H1 (cell line): ENCODE measurements around the gene SMARCD2. TPM values are rescaled to one million over a fixed set of nuclear protein-coding genes. Genes with fewer than 3 reads are reported as not detected.

ENCODE experiments used
- CTCF ChIA-PET: fragments of 300-600 bp; sonication (Branson Sonifier 250); formaldehyde crosslinking; loops from one replicate; lab custom pipeline; 2021; ENCODE audit not compliant: partially characterized antibody; lab: Charles Lee
- POLR2A ChIA-PET: fragments of 300-600 bp; sonication (Branson Sonifier 250); formaldehyde crosslinking; loops from one replicate; lab custom pipeline; 2021; ENCODE audit warnings: inconsistent platforms; ENCODE audit not compliant: partially characterized antibody; lab: Charles Lee
- DNase-seq, 2 experiments: peaks; one replicate each; pipeline versions ENCODE4 v3.0.0 to v3.0.0-alpha.2; 2010 to 2022; ENCODE audit warnings: low spot score in 2 of 2, low read depth in 1 of 2, mixed read lengths in 1 of 2
- FAIRE-seq: peaks from 2 replicates; lab custom pipeline; 2011; peaks lifted over from hg19 to GRCh38; lab: Jason Lieb, UNC
- H2AFZ ChIP-seq: 2 replicates; pipeline ENCODE4 v1.8.1; 2012; ENCODE audit warnings: low read length, inconsistent platforms
- H2AK5ac ChIP-seq: 2 replicates; pipeline ENCODE4 v1.6.1; 2013; ENCODE audit warnings: low read depth, low read length
- H2BK120ac ChIP-seq: replicated peaks from 2 replicates; pipeline ENCODE3; 2013; ENCODE audit warnings: low read depth, low read length, inconsistent platforms
- H2BK12ac ChIP-seq: 2 replicates; pipeline ENCODE4 v1.6.1; 2013; ENCODE audit warnings: low read depth, low read length
- H2BK15ac ChIP-seq: 2 replicates; pipeline ENCODE4 v1.6.1; 2013; ENCODE audit warnings: low read length
- H2BK20ac ChIP-seq: 2 replicates; pipeline ENCODE4 v1.6.1; 2013; ENCODE audit warnings: low read length
- H2BK5ac ChIP-seq: 2 replicates; pipeline ENCODE4 v1.6.1; 2013; ENCODE audit warnings: low read depth, low read length
- H3K14ac ChIP-seq: 2 replicates; pipeline ENCODE4 v1.6.1; 2013; ENCODE audit warnings: inconsistent platforms; ENCODE audit not compliant: insufficient read length
- H3K18ac ChIP-seq: 2 replicates; pipeline ENCODE4 v1.6.1; 2013; ENCODE audit warnings: low read length; ENCODE audit errors: extremely low read depth
- H3K23ac ChIP-seq: 2 replicates; pipeline ENCODE4 v1.6.1; 2013; ENCODE audit warnings: inconsistent platforms; ENCODE audit not compliant: insufficient read length
- H3K23me2 ChIP-seq: 2 replicates; pipeline ENCODE4 v1.6.1; 2013; ENCODE audit warnings: low read depth, low read length
- H3K27ac ChIP-seq: 2 replicates; pipeline ENCODE4 v1.6.1; 2011; ENCODE audit warnings: low read depth, low read length, inconsistent platforms
- H3K27me3 ChIP-seq, 4 experiments: replicated peaks in 1 of 4; 1 replicate in 1 of 4; 2 replicates in 3 of 4; pipeline versions ENCODE4 v1.6.1 to v1.8.1; 2011 to 2013; ENCODE audit warnings: low read length in 3 of 4, mild to moderate bottlenecking in 3 of 4, inconsistent platforms in 2 of 4, mixed read lengths in 2 of 4, moderate library complexity in 1 of 4; ENCODE audit not compliant: control insufficient read depth in 3 of 4, insufficient read depth in 3 of 4; ENCODE audit errors: extremely low read depth in 1 of 4
- H3K36me3 ChIP-seq, 4 experiments: 2 replicates each; pipeline versions ENCODE4 v1.6.1 to v1.8.1; 2011 to 2013; ENCODE audit warnings: mild to moderate bottlenecking in 4 of 4, low read length in 3 of 4, moderate library complexity in 2 of 4, control low read depth in 1 of 4, inconsistent platforms in 1 of 4; ENCODE audit not compliant: insufficient read depth in 4 of 4, control insufficient read depth in 2 of 4
- H3K4ac ChIP-seq: replicated peaks from 2 replicates; pipeline ENCODE3; 2013; ENCODE audit warnings: low read length, low read depth, mixed read lengths, inconsistent platforms; ENCODE audit not compliant: insufficient read length
- H3K4me1 ChIP-seq, 4 experiments: replicated peaks in 1 of 4; 1 replicate in 1 of 4; 2 replicates in 3 of 4; pipeline versions ENCODE4 v1.6.1 to v1.8.1; 2011 to 2013; ENCODE audit warnings: low read length in 3 of 4, inconsistent platforms in 2 of 4, mixed read lengths in 1 of 4; ENCODE audit not compliant: insufficient read depth in 4 of 4, control insufficient read depth in 3 of 4
- H3K4me2 ChIP-seq, 2 experiments: 2 replicates each; pipeline versions ENCODE4 v1.6.1 to v1.8.1; 2011 to 2013; ENCODE audit warnings: low read depth in 2 of 2, low read length in 2 of 2, control low read depth in 1 of 2, inconsistent platforms in 1 of 2, mild to moderate bottlenecking in 1 of 2; ENCODE audit not compliant: insufficient read depth in 1 of 2
- H3K4me3 ChIP-seq, 4 experiments: fragments of 200-600, 300-600 bp in 1 of 4; sonication (generic), shearing (Covaris generic), sonication (Bioruptor Twin) in 1 of 4; 2 replicates each; pipeline versions ENCODE4 v1.5.1 to v1.8.1; 2011 to 2016; ENCODE audit warnings: low read length in 4 of 4, low read depth in 3 of 4, control low read depth in 2 of 4, inconsistent platforms in 2 of 4, mild to moderate bottlenecking in 2 of 4, mixed read lengths in 1 of 4, moderate library complexity in 1 of 4; ENCODE audit not compliant: insufficient read depth in 2 of 4; ENCODE audit errors: extremely low read depth in 1 of 4
- H3K56ac ChIP-seq: replicated peaks from 2 replicates; pipeline ENCODE3; 2013; ENCODE audit warnings: low read depth, mild to moderate bottlenecking, mixed read lengths, low read length, inconsistent platforms; ENCODE audit not compliant: insufficient read length
- H3K79me1 ChIP-seq: 2 replicates; pipeline ENCODE4 v1.6.1; 2013; ENCODE audit warnings: low read depth, low read length, control low read depth
- H3K79me2 ChIP-seq, 2 experiments: 2 replicates each; pipeline versions ENCODE4 v1.6.1 to v1.8.1; 2012 to 2013; ENCODE audit warnings: low read length in 2 of 2, mild to moderate bottlenecking in 2 of 2, inconsistent platforms in 1 of 2; ENCODE audit not compliant: insufficient read depth in 2 of 2, control insufficient read depth in 1 of 2
- H3K9ac ChIP-seq, 4 experiments: replicated peaks in 1 of 4; 1 replicate in 1 of 4; 2 replicates in 3 of 4; pipeline versions ENCODE4 v1.6.1 to v1.8.1; 2011 to 2013; ENCODE audit warnings: low read depth in 3 of 4, low read length in 3 of 4, control low read depth in 2 of 4, mild to moderate bottlenecking in 2 of 4, moderate library complexity in 2 of 4, inconsistent platforms in 1 of 4; ENCODE audit errors: extremely low read depth in 1 of 4
- H3K9me3 ChIP-seq, 2 experiments: 2 replicates each; pipeline versions ENCODE4 v1.6.1 to v1.8.1; 2012 to 2013; ENCODE audit warnings: mild to moderate bottlenecking in 2 of 2, moderate library complexity in 2 of 2, control low read depth in 1 of 2, inconsistent platforms in 1 of 2, low read depth in 1 of 2, low read length in 1 of 2, mixed read lengths in 1 of 2; ENCODE audit not compliant: insufficient read depth in 2 of 2
- H4K20me1 ChIP-seq, 2 experiments: replicated peaks in 1 of 2; 2 replicates each; pipeline versions ENCODE3 to v1.8.1; 2011 to 2013; ENCODE audit warnings: inconsistent platforms in 2 of 2, low read length in 2 of 2, mild to moderate bottlenecking in 1 of 2; ENCODE audit not compliant: insufficient read depth in 2 of 2, control insufficient read depth in 1 of 2
- H4K5ac ChIP-seq: 2 replicates; pipeline ENCODE4 v1.6.1; 2013; ENCODE audit warnings: low read length, low read depth, mixed read lengths, inconsistent platforms; ENCODE audit not compliant: insufficient read length
- H4K8ac ChIP-seq: 2 replicates; pipeline ENCODE4 v1.8.0; 2013; ENCODE audit warnings: mild to moderate bottlenecking, moderate library complexity, low read length, inconsistent platforms; ENCODE audit not compliant: insufficient read depth; ENCODE audit errors: extremely low read depth
- H4K91ac ChIP-seq: replicated peaks from 2 replicates; pipeline ENCODE3; 2013; ENCODE audit warnings: low read length, mixed read lengths, inconsistent platforms; ENCODE audit not compliant: insufficient read length
- ASH2L ChIP-seq: fragments of 200-600, 300-600 bp; sonication (generic); IDR thresholded peaks from one replicate; pipeline ENCODE4 v1.7.1; 2017; ENCODE audit warnings: low read length
- CHD2 ChIP-seq: IDR thresholded peaks from 2 replicates; pipeline ENCODE4 v1.6.1; 2012; ENCODE audit warnings: low read length, improper control_type of control experiment
- GTF2F1 ChIP-seq: IDR thresholded peaks from 2 replicates; pipeline ENCODE4 v1.6.1; 2012; ENCODE audit warnings: low read depth, low read length, improper control_type of control experiment, borderline replicate concordance
- HDAC6 ChIP-seq: IDR thresholded peaks from one replicate; pipeline ENCODE4 v1.7.1; 2012; ENCODE audit warnings: low read depth, mild to moderate bottlenecking, inconsistent platforms, low read length, moderate library complexity
- NANOG ChIP-seq: IDR thresholded peaks from 2 replicates; pipeline ENCODE4 v1.6.1; 2011; ENCODE audit warnings: low read length, low read depth, mild to moderate bottlenecking, inconsistent platforms; ENCODE audit not compliant: insufficient read depth, poor library complexity, severe bottlenecking
- PHF8 ChIP-seq: fragments of 200-600 bp; sonication (generic); conservative IDR thresholded peaks from 2 replicates; pipeline ENCODE4 v1.7.1; 2012; ENCODE audit warnings: low read depth, mild to moderate bottlenecking, inconsistent platforms, low read length, moderate library complexity
- RAD21 ChIP-seq, 2 experiments: IDR thresholded peaks in 1 of 2; conservative IDR thresholded peaks in 1 of 2; 2 replicates each; pipeline ENCODE4 v1.6.1; 2011; ENCODE audit warnings: low read depth in 2 of 2, low read length in 2 of 2, improper control_type of control experiment in 1 of 2, inconsistent platforms in 1 of 2, mild to moderate bottlenecking in 1 of 2, moderate library complexity in 1 of 2
- RXRA ChIP-seq: IDR thresholded peaks from 2 replicates; pipeline ENCODE4 v1.6.1; 2011; ENCODE audit warnings: low read depth, mild to moderate bottlenecking, low read length, moderate library complexity; ENCODE audit not compliant: insufficient read depth
- SP4 ChIP-seq: IDR thresholded peaks from 2 replicates; pipeline ENCODE4 v1.6.1; 2012; ENCODE audit warnings: low read length, inconsistent platforms
- TCF12 ChIP-seq: IDR thresholded peaks from 2 replicates; pipeline ENCODE4 v1.6.1; 2011; ENCODE audit warnings: low read depth, mild to moderate bottlenecking, low read length
- WGBS, 2 experiments: shearing (Covaris generic) in 1 of 2; methylation state at CpG; one replicate each; pipeline versions ENCODE4 v1.1.6 to v1.1.7; 2013 to 2015; ENCODE audit warnings: low lambda C conversion rate in 2 of 2, mixed read lengths in 2 of 2, inconsistent platforms in 1 of 2, low coverage in 1 of 2, missing lambda C conversion rate in 1 of 2; ENCODE audit not compliant: insufficient replicate concordance in 2 of 2, insufficient coverage in 1 of 2, insufficient read length in 1 of 2; ENCODE audit errors: extremely low coverage in 1 of 2, missing lambda C conversion rate in 1 of 2; 5-methylcytosine and 5-hydroxymethylcytosine counted together
- polyA plus RNA-seq, 7 experiments: library from polyadenylated mRNA; depleted of rRNA in 3 of 7; stranded (reverse) in 5 of 7; unstranded in 2 of 7; fragments of >200 nt in 5 of 7; fragments of 200-250 nt in 2 of 7; gene quantifications; 1 replicate in 5 of 7; 2 replicates in 1 of 7; 4 replicates in 1 of 7; pipeline versions ENCODE4 v1.2.1 to v1.2.3, GENCODE V29; 2011 to 2013; ENCODE audit warnings: missing spikeins in 2 of 7, mixed read lengths in 2 of 7
- total RNA-seq: library from RNA; stranded (reverse); fragmentation: NEBNext Ultra II Directional; extraction: Animal tissue kit (Norgen Biotek cat#: 25700); gene quantifications from 2 replicates; pipeline ENCODE4 v1.2.1, GENCODE V29; 2021
- TF ChIP-seq, protein P1 (sequence below), 3 experiments: IDR thresholded peaks; 1 replicate in 2 of 3; 2 replicates in 1 of 3; pipeline versions ENCODE4 v1.5.1 to v1.6.1; 2011; ENCODE audit warnings: low read length in 3 of 3, mild to moderate bottlenecking in 3 of 3, inconsistent platforms in 2 of 3, low read depth in 1 of 3, moderate library complexity in 1 of 3; ENCODE audit not compliant: insufficient read depth in 1 of 3; ENCODE audit errors: control extremely low read depth in 1 of 3

The SMARCD2 gene
- total and polyA plus RNA-seq, 2 of the 8 experiments (the other 6 are each of a cell fraction or from before 2014, with no cell fraction given) = 90.0 to 92.2 TPM

DNA sequence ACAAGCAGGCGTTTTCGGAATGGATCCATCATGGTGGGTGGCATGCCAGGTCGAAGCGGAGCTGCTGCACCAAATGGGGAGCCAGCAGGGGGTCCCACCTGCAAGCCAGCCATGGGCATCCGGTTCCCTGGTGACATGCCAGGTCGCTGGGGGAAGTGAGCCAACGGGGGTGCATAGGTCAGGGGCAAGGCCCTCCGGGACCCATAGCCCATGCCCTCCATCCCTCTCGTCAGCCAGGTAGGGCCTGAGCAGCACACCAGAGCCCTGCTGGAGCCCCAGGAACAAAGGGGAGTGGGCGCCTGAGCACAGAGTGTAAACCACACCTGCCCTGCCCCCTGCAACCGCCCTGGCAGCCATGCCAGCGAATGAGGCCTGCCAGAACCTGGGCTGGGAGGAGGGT is 5.0 kb downstream of the SMARCD2 start:
- CTCF ChIA-PET = interaction anchor here (1.1 to 2.9 kb wide), 5 partner anchors 9 to 28 kb away, joined by 4 to 15 read pairs (median 8); no protein-coding TSS in a partner anchor
- H3K36me3 ChIP-seq = peaks cover 16 to 27% (median 23%) of the 10 kb centered on the region in 4 experiments
- FAIRE-seq = no peak
- TF ChIP-seq NANOG (no peak), RXRA (no peak), ASH2L (no peak), GTF2F1 (no peak), CHD2 (no peak), HDAC6 (no peak), SP4 (no peak), RAD21 (IDR thresholded peaks at IDR 0.05 in 1 of 2, conservative IDR thresholded peaks at IDR 0.05 in 1 of 2; ENCODE audit: low read depth in 2 of 2, low read length in 2 of 2) (no peak), TCF12 (no peak), PHF8 (no peak)
- TF ChIP-seq, protein P1, sequence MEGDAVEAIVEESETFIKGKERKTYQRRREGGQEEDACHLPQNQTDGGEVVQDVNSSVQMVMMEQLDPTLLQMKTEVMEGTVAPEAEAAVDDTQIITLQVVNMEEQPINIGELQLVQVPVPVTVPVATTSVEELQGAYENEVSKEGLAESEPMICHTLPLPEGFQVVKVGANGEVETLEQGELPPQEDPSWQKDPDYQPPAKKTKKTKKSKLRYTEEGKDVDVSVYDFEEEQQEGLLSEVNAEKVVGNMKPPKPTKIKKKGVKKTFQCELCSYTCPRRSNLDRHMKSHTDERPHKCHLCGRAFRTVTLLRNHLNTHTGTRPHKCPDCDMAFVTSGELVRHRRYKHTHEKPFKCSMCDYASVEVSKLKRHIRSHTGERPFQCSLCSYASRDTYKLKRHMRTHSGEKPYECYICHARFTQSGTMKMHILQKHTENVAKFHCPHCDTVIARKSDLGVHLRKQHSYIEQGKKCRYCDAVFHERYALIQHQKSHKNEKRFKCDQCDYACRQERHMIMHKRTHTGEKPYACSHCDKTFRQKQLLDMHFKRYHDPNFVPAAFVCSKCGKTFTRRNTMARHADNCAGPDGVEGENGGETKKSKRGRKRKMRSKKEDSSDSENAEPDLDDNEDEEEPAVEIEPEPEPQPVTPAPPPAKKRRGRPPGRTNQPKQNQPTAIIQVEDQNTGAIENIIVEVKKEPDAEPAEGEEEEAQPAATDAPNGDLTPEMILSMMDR (IDR thresholded peaks at IDR 0.05; ENCODE audit: control extremely low read depth in 1 of 3, insufficient read depth in 1 of 3, low read depth in 1 of 3, low read length in 3 of 3) = no peak

More for the DNA sequence above, 5.0 kb downstream of the SMARCD2 start:
- H3K4me1 ChIP-seq = peaks cover 3 to 28% (median 26%) of the 10 kb centered on the region in 4 experiments
- H3K9ac ChIP-seq = no peak overlapping the region
- peaks cover 1 to 13% of the 10 kb centered on the region in 2 experiments for H4K20me1 ChIP-seq
- H3K14ac ChIP-seq = no peak overlapping the region
- no peak overlapping the region for H3K23ac ChIP-seq
- H3K4me2 ChIP-seq = no peak overlapping the region
- 89% methylated on average over 10 of the region's 12 CpGs; no CpG with 5 or more reads in 1 of the 2 experiments for WGBS, 2 experiments
- H3K79me1 ChIP-seq = peaks cover 20% of the 10 kb centered on the region
- POLR2A ChIA-PET = interaction anchor here (27.8 to 32.3 kb wide), 2 partner anchors 17 to 55 kb away, joined by 481 to 593 read pairs; partner anchors contain the start of genes CCDC47, DDX42, FTSJ3 and PSMC5
- H3K56ac ChIP-seq = no peak overlapping the region
- H2BK12ac ChIP-seq = 0 out of 2 replicates have a peak overlapping the region, but pooled peaks have one; percentile 29
- H3K79me2 ChIP-seq = peaks cover 11 to 42% of the 10 kb centered on the region in 2 experiments
- no peak overlapping the region for H3K18ac ChIP-seq
- H2BK20ac ChIP-seq = no peak overlapping the region
- no peak overlapping the region for H3K4ac ChIP-seq
- peak overlapping the region; percentile 71 for H2BK5ac ChIP-seq
- H3K23me2 ChIP-seq = peaks cover 8% of the 10 kb centered on the region
- H2BK15ac ChIP-seq = no peak overlapping the region
- no peak overlapping the region for H3K4me3 ChIP-seq
- no peak overlapping the region for H4K91ac ChIP-seq
- H4K8ac ChIP-seq = no peak overlapping the region; the same call in 1 of the 2 replicates
- H2AK5ac ChIP-seq = no peak overlapping the region; the same call in 1 of the 2 replicates
- no peaks in the 10 kb centered on the region for H3K27me3 ChIP-seq
- no peak overlapping the region for H3K27ac ChIP-seq
- H4K5ac ChIP-seq = no peak overlapping the region
- no peak overlapping the region for H2AFZ ChIP-seq
- no peak for DNase-seq
- H3K9me3 ChIP-seq = no peaks in the 10 kb centered on the region
- H2BK120ac ChIP-seq = no peak overlapping the region
